NCI-H1417 (cell line): ENCODE data around the gene CEP83.
"Not testable (repeated sequence)": the region's sequence is repeated elsewhere in the genome, so short reads cannot be mapped to it uniquely, and the experiment has no call there.

Experiments used
- DNase-seq, 3 experiments: peaks; one replicate each; lab custom pipeline; 2025; lab: John Stamatoyannopoulos, UW

CEP83 gene, protein sequence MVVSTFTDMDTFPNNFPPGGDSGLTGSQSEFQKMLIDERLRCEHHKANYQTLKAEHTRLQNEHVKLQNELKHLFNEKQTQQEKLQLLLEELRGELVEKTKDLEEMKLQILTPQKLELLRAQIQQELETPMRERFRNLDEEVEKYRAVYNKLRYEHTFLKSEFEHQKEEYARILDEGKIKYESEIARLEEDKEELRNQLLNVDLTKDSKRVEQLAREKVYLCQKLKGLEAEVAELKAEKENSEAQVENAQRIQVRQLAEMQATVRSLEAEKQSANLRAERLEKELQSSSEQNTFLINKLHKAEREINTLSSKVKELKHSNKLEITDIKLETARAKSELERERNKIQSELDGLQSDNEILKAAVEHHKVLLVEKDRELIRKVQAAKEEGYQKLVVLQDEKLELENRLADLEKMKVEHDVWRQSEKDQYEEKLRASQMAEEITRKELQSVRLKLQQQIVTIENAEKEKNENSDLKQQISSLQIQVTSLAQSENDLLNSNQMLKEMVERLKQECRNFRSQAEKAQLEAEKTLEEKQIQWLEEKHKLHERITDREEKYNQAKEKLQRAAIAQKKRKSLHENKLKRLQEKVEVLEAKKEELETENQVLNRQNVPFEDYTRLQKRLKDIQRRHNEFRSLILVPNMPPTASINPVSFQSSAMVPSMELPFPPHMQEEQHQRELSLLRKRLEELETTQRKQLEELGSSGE

DNA sequence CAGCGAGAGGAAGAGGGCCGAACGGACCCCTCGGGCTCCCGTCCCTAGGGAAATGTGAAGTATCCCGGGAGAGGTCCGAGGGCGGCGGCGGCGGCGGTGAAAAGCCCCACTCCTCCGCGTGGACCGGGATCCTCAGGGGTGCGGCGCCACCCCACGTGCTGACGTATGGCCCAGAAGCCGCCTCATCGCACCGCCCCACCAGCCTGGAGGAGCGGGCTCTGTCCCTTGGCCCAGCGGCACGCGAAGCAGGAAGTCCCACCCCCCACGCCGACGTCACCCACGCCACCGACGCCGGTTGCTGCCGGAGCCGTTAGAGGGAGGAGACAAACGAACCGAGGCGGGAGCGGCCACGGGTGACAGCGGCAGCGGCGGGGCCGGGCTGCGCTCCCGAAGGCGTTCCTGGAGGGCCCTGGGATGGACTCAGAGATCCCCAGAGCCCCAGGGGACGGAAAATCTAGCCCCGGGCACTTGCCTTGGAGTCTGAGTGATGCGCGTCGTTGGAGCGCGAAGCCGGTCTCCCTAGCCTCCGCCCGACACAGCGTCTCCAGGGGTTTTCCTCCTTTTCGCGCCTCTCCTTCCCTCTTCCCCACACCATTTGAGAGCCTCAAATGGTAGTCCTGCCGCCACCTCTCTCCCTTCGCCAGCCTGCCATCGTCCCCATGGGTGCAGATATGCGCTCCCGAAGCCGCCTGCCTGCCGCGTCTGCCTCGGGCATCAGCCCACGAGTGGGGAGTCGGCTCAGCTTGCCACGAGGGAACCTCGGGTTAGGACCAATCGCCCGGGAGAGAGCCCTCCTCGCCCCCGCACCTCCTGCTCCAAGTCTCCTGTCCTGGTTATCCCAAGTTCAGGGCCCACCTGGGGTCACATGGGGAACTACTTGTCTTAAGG is at the start of gene CEP83:
CEP83 (minus strand) TSS at position 140 of the 888 bp plus-strand sequence. CDS start 47,377 bp downstream, outside the sequence.
- DNase-seq = peak; percentile 95 to 96 (median 95)

DNA sequence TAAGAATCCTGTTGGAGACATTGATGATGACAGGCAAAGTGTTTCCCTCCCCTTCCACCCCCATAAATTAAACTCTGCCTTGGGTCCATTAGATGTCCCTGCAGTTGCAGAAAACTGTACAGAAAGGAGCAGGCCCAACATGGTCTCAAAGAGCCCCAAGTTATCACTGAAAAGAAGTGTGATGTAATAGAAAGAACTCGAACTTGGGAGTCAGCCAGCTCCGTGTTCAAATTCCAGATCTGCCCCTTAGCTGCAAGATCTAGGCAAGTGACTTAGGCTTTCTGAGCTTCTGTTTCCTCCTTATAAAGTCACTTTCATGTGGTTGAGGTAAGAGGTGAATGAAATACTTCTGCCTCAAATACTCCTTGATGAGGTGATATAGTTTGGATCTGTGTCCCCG is 49.6 kb upstream of the CEP83 start:
- DNase-seq = no peak

DNA sequence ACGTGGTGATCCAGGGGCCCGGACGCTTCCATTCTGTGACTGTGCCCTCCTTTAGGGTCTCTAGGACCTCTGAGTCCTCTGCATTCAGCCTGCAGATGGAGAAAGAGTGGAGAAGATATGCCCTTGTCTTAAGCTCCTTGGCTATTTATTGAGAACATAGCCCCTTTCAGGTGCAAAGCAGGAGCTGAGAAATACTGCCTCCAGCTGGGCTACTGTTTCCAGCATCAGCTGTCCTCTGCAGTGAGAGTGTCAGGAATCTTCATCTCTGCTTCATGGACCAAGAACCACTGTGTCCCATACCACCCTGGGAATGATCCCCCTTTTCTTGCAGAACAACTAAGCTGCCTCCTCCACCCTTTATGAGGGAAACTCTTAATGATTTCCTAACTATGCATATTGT is 47.8 kb upstream of the CEP83 start:
- DNase-seq = no peak

DNA sequence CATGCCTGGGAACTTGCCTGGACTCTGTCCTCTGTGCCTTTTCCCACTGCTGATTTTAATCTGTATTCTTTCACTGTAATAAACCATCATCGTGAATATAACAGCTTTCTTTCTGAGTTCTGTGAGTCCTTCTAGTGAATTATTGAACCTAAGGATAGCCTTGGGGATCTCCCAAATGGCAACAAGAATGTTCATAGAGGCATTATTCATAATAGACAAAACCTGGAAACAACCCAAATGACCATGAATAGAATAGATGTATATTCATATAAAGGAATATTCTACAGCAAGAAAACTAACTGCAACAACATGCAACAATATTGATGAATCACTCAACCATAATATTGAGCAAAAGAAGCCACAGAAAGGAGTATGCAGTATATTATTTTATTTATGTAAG is 44.7 kb upstream of the CEP83 start:
- no peak for DNase-seq

DNA sequence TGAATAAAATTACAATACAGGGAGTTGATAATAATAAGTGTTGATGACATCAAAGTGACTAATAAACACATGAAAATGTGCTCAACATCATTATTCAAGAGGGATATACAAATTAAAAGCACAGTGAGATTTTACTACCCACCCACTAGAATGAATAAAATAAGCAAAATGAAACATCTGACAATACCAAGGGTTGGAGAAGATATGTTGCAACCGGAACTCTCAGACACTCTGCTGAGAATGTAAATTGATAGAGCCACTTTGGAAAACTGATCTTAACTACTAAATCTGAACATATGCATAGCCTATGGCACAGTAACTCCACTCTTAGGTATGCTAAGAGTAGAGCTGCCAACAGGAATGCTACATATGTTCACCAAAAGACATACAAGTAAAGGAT is 44.0 kb upstream of the CEP83 start:
- DNase-seq = no peak

DNA sequence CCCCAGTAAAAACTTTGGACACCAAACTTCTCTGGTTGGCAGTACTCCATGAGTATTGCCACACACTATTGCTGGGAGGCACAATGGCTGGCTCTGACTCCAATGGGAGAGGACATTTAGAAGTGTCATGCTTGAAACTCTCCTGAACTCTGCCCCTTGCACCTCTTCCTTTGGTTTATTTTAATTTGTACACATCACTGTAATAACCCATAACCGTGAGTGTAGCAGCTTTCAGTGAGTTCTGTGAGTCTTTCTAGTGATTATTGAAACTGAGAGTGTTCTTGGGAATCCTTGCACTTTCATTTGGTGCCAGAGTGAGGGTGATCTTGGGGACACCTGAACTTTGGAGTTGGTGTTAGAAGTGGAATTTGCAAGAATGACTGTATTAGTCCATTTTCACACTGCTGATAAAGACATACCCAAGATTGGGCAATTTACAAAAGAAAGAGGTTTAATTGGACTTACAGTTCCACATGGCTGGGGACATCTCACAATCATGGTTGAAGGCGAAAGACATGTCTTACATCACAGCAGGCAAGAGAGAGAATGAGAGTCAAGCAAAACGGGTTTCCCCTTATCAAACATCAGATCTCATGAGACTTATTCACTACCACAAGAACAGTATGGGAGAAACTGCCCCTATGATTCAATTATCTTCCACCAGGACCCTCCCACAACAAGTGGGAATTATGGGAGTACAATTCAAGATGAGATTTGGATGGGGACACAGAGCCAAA is 41.3 kb upstream of the CEP83 start:
- DNase-seq = no peak

DNA sequence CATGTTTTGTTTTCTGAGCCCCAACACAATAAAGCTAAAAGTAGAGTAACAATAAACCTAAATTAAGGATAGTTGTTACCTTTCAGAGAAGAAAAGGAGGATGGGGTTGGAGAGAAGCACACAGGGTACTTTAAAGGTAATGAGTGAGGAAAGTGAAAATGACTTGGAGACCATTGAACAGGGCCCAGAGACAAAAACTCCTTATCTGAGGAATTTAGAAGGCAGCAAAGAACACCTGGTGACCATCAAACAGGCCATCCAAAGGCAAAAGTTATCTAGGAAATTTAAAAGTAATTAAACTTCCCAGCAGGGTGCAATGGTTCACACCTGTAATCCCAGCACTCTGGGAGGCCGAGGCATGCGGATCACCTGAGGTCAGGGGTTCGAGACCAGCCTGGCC is 39.0 kb upstream of the CEP83 start:
- no peak for DNase-seq

DNA sequence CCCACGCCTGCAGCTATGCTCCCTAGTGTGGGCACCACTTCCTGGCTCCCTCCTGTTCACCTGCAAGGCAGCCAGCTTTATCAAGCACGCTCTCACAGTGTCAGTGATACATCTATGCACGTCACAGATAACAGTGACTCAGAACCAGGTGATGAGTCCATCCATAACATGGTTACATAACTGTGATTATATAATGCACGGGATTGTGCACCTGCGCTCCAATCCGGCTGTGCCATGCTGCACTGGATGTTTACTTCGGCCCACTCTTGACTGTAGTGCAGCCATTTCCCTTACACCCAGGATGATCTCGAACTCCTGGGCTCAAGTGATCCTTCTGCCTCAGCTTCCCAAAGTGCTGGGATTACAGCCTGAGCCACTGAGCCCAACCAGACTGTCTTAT is 38.4 kb upstream of the CEP83 start:
- DNase-seq = no peak

DNA sequence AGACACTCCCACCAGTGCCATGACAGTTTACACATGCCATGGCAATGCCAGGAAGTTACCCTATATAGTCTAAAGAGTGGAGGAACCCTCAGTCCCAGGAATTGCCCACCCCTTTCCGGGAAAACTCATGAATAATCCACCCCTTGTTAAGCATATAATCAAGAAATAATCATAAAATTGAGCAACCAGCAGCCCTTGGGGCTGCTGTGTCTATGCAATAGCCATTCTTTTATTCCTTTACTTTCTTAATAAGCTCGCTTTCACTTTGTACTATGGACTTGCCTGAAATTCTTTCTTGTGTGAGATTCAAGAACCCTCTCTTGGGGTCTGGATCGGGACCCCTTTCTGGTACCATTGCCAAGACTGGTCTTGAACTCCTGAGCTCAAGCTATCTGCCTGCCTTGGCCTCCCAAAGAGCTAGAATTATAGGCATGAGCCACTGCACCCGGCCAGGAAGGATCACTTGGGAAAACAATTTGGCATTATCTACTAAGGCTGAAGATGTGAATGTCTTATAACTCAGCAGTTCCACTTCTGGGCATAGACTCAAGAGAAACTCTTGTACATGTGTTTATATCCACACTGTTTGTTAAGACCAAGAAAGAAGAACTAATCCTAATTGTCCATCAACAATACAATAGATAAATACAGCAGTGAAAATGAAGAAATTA is 35.9 kb upstream of the CEP83 start:
- no peak for DNase-seq

DNA sequence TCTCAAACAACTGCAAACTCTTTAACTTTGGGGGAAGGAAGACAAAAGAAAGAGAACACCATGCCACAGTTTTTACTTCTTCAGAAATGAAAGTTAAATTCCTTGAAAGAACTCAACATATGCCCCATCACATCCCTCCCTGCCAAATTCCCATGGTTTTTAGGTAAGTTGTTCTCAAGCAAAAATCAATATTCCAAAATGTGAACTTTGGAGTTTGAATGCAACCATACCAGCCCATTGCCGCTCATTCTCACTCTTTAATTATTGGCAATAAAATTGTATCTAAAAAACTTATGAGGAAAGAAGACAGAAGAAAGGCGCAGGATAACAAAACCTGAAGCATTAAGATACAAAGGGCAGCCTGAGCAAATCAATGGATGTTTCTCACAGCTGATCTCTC is 31.8 kb upstream of the CEP83 start:
- DNase-seq = no peak

DNA sequence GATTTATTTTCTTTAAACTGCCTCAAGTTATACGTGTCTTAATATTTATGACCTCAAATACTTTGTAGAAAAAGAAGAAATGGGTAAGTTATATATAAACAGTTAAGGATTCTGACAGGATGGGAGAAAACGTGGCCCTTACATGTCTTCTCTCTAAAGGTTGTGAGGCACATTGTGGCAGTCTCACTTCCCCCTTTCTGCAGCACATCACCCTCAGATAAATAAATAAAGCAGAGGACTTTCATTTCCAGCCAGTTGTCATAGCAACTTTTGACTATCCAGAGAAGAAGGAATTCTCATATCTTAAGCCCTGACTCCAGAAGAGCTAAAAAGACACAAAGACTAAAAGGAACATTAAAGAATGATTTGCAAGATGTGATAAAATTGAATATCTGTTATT is 28.8 kb upstream of the CEP83 start:
- no peak for DNase-seq

DNA sequence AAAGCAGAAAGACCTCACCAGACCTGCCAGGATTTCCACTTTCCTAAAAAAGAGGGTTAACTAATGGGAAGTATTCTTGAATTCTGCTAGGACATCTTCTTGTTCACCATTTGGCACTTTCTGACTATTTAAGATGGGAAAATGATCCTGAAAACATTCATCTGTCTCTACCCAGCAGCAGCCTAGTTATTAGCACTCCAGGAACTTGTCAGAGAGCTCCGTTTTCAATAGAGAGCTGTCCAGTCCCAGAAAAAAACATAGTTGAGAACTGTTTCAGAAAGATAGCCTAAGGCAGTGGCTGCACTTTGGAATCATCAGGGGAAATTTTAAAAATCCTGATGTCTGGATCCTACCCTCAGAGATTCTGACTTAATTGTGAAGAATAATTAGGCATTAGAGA is 22.1 kb upstream of the CEP83 start:
- DNase-seq = peak in 2 of 3 experiments; percentile 14 to 57

DNA sequence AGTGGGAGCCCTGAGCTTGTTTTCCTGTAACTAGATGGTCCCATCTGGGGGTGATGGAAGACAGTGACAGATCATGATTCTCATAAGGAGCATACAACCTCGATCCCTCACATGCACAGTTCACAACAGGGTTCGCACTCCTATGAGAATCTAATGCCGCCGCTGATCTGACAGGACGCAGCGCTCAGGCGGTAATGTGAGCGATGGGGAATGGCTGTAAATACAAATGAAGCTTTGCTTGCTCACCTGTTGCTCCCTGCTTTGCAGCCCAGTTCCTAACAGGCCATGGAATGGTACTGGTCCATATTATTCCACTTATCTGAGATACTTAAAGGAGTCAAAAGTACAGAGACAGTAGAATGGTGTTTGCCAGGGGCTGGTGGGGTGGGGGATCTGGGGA is 9.9 kb upstream of the CEP83 start:
- DNase-seq = no peak

DNA sequence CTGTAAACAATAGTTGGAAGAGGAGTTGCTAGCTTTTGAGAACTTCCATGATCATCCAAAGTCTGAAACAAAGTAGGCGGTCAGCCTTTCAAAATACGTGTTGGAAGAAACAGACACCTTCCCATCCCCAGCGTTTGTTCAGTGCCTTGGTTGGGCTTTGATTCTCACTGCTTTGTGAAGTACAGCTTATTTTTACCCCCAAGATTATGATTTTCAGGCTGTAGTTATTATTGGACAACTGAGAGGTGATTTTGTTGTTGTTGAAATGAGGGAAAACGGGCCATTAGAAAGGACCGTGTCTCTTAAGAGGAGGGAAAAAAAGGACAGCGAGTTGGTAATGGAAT is 921 bp upstream of the CEP83 start:
- no peak for DNase-seq

DNA sequence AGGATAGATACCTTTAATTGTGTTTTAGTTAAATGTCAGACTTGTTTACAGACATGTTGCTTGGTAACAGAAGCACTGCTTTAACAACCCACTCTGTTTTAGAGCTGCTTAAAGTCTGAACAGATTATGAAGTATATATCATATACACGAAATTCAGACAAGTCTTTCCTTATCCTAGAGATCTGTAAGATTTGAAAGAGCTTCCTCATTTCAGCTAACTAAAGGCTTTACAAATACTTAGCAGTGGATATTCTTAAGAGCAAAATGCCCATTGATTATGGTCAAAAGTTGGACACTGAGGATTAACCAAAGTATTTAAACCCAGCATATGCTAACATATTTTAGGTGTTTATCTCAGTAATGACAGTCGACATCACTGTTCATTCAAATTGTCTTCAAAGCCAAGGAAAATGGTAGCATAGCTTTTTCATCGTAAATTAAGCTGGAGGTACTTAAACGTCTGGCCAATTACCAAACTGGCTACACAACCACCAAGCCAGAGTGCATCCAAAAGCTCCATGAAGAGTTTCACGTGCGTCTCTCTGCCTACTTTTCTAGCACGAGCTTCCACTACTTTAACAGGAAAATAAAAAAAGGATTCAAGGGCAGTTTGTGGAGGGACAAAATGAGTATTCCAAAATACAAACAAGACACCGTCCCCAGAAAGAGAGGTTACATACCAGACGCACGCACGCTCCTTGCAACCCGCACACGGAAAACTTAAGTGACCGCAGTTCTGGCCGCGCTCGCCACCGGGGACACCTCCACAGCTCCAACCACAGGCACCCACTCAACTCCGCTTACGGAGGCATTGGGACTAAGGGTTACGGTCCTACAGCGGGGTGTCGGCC is 565 bp downstream of the CEP83 start:
- DNase-seq = peak; percentile 45 to 83 (median 76)

DNA sequence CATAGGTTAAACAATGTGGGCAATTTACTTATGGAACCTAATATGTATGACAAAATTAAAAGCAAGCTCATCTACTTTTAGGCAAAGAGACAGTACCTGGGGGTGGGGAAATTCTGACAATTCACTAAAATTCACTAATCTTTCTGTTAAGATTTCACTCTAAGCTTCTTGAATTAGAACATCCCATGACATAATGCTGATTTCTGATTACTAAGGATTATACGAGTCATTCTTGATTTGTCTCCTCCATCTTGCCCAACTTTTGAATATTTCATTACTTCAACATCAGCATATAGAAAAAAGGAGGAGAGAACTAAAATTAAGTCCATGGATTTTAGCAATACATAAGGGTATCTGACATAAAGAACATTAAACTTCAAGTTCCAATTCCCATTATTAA is 2.4 kb downstream of the CEP83 start:
- no peak for DNase-seq

DNA sequence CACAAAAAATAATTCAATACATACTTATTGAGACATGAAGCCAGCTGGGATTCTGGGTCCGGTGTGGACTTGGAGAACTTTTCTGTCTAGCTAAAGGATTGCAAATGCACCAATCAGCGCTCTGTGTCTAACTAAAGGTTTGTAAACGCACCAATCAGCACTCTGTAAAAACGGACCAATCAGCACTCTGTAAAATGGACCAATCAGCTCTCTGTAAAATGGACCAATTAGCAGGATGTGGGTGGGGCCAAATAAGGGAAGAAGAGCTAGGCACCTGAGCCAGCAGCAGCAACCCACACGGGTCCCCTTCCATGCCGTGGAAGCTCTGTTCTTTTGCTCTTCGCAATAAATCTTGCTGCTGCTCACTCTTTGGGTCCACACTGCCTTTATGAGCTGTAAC is 5.3 kb downstream of the CEP83 start:
- not testable (repeated sequence) for DNase-seq

DNA sequence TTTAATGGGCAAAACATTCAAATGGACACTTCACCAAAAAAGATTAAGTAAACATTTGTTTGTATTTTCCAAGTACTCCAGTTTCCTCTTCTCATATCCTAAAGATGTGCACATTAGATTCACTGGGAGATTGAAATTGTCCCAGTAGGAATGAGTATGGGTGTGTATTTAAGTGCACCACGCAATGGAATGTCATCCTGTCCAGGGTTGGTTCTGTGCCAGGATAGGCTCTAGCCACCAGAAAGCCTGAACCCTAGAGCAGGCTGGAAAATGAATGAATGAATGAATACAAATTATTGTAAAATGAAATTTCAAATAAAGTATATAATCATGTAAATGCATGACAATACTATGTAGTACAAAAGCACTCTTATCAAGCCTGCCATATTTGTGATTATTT is 14.0 kb downstream of the CEP83 start:
- no peak for DNase-seq

DNA sequence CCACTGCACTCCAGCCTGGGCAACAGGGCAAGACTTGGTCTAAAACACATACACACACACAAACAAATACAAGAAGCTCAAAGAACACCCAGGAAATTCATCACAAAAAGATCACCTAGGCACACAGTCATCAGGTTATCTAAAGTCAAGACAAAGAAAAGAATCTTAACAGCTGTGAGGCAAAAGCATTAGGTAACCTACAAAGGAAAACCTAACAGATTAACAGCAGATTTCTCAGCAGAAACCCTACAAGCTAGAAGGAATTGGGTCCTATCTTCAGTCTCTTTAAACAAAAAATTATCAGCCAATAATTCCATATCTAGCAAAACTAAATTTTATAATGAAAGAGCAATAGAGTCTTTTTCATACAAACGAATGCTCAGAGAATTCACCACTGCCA is 22.4 kb downstream of the CEP83 start:
- DNase-seq = no peak

DNA sequence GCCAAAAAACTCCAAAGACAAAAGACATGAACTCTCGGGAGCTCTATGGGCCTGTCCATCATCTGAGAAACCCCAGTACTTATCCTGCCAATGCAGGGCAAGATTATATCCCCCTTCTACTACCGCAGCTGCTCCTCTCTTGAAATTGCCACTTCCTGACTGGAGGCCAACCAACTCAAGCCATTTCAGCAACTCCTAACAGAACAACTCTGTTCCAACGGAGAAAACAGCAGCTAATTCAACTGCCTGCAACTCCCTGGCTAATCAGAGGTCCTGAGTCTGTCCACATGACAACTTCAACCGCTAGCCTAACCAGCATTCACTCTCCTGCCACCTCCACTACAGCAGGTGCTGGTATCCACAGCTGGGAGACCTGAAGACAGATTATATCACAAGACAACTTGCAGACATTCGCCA is 24.1 kb downstream of the CEP83 start:
- DNase-seq = no peak
